ENCODE measurements around the gene MT1X. TPM values are rescaled to one million over a fixed set of nuclear protein-coding genes. Genes with fewer than 3 reads are reported as not detected.

Gene MT1X
- total and polyA plus RNA-seq, 2 experiments from 2014 or later: 293 to 942 TPM

- TF ChIP-seq CREB1 (CRISPR knock-in tag; IDR thresholded peaks at IDR 0.05; ENCODE audit: low read depth): no peak
- no peak for TF ChIP-seq ETS1 (IDR thresholded peaks at IDR 0.05)
- no peak for TF ChIP-seq EZH2phosphoT487 (IDR thresholded peaks at IDR 0.05; ENCODE audit: unreplicated experiment)
- no peak for TF ChIP-seq POLR2AphosphoS5 (IDR thresholded peaks at IDR 0.05; ENCODE audit: low read depth)
- no peak for TF ChIP-seq ZNF114 (CRISPR knock-in tag; IDR thresholded peaks at IDR 0.05)
- no peak for TF ChIP-seq ZNF331 (CRISPR knock-in tag; IDR thresholded peaks at IDR 0.05; ENCODE audit: low read depth)
- TF ChIP-seq, protein P1, sequence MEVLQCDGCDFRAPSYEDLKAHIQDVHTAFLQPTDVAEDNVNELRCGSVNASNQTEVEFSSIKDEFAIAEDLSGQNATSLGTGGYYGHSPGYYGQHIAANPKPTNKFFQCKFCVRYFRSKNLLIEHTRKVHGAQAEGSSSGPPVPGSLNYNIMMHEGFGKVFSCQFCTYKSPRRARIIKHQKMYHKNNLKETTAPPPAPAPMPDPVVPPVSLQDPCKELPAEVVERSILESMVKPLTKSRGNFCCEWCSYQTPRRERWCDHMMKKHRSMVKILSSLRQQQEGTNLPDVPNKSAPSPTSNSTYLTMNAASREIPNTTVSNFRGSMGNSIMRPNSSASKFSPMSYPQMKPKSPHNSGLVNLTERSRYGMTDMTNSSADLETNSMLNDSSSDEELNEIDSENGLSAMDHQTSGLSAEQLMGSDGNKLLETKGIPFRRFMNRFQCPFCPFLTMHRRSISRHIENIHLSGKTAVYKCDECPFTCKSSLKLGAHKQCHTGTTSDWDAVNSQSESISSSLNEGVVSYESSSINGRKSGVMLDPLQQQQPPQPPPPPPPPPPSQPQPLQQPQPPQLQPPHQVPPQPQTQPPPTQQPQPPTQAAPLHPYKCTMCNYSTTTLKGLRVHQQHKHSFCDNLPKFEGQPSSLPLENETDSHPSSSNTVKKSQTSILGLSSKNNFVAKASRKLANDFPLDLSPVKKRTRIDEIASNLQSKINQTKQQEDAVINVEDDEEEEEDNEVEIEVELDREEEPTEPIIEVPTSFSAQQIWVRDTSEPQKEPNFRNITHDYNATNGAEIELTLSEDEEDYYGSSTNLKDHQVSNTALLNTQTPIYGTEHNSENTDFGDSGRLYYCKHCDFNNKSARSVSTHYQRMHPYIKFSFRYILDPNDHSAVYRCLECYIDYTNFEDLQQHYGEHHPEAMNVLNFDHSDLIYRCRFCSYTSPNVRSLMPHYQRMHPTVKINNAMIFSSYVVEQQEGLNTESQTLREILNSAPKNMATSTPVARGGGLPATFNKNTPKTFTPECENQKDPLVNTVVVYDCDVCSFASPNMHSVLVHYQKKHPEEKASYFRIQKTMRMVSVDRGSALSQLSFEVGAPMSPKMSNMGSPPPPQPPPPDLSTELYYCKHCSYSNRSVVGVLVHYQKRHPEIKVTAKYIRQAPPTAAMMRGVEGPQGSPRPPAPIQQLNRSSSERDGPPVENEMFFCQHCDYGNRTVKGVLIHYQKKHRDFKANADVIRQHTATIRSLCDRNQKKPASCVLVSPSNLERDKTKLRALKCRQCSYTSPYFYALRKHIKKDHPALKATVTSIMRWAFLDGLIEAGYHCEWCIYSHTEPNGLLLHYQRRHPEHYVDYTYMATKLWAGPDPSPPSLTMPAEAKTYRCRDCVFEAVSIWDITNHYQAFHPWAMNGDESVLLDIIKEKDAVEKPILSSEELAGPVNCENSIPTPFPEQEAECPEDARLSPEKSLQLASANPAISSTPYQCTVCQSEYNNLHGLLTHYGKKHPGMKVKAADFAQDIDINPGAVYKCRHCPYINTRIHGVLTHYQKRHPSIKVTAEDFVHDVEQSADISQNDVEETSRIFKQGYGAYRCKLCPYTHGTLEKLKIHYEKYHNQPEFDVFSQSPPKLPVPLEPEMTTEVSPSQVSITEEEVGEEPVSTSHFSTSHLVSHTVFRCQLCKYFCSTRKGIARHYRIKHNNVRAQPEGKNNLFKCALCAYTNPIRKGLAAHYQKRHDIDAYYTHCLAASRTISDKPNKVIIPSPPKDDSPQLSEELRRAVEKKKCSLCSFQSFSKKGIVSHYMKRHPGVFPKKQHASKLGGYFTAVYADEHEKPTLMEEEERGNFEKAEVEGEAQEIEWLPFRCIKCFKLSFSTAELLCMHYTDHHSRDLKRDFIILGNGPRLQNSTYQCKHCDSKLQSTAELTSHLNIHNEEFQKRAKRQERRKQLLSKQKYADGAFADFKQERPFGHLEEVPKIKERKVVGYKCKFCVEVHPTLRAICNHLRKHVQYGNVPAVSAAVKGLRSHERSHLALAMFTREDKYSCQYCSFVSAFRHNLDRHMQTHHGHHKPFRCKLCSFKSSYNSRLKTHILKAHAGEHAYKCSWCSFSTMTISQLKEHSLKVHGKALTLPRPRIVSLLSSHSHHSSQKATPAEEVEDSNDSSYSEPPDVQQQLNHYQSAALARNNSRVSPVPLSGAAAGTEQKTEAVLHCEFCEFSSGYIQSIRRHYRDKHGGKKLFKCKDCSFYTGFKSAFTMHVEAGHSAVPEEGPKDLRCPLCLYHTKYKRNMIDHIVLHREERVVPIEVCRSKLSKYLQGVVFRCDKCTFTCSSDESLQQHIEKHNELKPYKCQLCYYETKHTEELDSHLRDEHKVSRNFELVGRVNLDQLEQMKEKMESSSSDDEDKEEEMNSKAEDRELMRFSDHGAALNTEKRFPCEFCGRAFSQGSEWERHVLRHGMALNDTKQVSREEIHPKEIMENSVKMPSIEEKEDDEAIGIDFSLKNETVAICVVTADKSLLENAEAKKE (CRISPR knock-in tag; IDR thresholded peaks at IDR 0.05): no peak
- TF ChIP-seq, protein P2, sequence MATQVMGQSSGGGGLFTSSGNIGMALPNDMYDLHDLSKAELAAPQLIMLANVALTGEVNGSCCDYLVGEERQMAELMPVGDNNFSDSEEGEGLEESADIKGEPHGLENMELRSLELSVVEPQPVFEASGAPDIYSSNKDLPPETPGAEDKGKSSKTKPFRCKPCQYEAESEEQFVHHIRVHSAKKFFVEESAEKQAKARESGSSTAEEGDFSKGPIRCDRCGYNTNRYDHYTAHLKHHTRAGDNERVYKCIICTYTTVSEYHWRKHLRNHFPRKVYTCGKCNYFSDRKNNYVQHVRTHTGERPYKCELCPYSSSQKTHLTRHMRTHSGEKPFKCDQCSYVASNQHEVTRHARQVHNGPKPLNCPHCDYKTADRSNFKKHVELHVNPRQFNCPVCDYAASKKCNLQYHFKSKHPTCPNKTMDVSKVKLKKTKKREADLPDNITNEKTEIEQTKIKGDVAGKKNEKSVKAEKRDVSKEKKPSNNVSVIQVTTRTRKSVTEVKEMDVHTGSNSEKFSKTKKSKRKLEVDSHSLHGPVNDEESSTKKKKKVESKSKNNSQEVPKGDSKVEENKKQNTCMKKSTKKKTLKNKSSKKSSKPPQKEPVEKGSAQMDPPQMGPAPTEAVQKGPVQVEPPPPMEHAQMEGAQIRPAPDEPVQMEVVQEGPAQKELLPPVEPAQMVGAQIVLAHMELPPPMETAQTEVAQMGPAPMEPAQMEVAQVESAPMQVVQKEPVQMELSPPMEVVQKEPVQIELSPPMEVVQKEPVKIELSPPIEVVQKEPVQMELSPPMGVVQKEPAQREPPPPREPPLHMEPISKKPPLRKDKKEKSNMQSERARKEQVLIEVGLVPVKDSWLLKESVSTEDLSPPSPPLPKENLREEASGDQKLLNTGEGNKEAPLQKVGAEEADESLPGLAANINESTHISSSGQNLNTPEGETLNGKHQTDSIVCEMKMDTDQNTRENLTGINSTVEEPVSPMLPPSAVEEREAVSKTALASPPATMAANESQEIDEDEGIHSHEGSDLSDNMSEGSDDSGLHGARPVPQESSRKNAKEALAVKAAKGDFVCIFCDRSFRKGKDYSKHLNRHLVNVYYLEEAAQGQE (IDR thresholded peaks at IDR 0.05; ENCODE audit: unreplicated experiment): no peak
- no peak for TF ChIP-seq EZH2 (IDR thresholded peaks at IDR 0.05; ENCODE audit: low read depth, unreplicated experiment)
- TF ChIP-seq JUNB (IDR thresholded peaks at IDR 0.05; ENCODE audit: unreplicated experiment): no peak
- no peak for TF ChIP-seq NANOG (IDR thresholded peaks at IDR 0.05; ENCODE audit: borderline replicate concordance)
- no peak for TF ChIP-seq STAT1 (IDR thresholded peaks at IDR 0.05; ENCODE audit: unreplicated experiment)
- TF ChIP-seq, protein P3, sequence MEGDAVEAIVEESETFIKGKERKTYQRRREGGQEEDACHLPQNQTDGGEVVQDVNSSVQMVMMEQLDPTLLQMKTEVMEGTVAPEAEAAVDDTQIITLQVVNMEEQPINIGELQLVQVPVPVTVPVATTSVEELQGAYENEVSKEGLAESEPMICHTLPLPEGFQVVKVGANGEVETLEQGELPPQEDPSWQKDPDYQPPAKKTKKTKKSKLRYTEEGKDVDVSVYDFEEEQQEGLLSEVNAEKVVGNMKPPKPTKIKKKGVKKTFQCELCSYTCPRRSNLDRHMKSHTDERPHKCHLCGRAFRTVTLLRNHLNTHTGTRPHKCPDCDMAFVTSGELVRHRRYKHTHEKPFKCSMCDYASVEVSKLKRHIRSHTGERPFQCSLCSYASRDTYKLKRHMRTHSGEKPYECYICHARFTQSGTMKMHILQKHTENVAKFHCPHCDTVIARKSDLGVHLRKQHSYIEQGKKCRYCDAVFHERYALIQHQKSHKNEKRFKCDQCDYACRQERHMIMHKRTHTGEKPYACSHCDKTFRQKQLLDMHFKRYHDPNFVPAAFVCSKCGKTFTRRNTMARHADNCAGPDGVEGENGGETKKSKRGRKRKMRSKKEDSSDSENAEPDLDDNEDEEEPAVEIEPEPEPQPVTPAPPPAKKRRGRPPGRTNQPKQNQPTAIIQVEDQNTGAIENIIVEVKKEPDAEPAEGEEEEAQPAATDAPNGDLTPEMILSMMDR (conservative IDR thresholded peaks at IDR 0.05; ENCODE audit: low read depth in 2 of 2): no peak
- no peak overlapping the region for H3K4me3 ChIP-seq
- Mint-ChIP-seq H3K36me3 (ENCODE audit: low read depth) (no peaks in the 10 kb centered on the region), H3K4me1 (peaks cover 11% of the 10 kb centered on the region), H3K4me3 (no peak overlapping the region), H3K9me3 (no peaks in the 10 kb centered on the region), H3K27ac (no peak overlapping the region), H3K27me3 (ENCODE audit: insufficient read depth, low read depth, poor library complexity) (peaks cover 15% of the 10 kb centered on the region)
- H3K9me2 ChIP-seq (ENCODE audit: insufficient read depth): no peaks in the 10 kb centered on the region
- H3K27ac ChIP-seq (ENCODE audit: low read depth): no peak overlapping the region
- peak overlapping the region; percentile 74; the same call in 1 of the 2 replicates for H2AFZ ChIP-seq
- H4K20me1 ChIP-seq (replicated peaks; ENCODE audit: insufficient read depth): no peaks in the 10 kb centered on the region
- ATAC-seq: peak; percentile 48
- no peaks in the 10 kb centered on the region for H3F3A ChIP-seq (replicated peaks; ENCODE audit: low read depth)
- peak; percentile 18 for DNase-seq (ENCODE audit: low spot score)
- H3K79me2 ChIP-seq (replicated peaks; ENCODE audit: insufficient read depth): no peaks in the 10 kb centered on the region
- H3K27me3 ChIP-seq (ENCODE audit: insufficient read depth): no peaks in the 10 kb centered on the region
- H3K36me3 ChIP-seq (ENCODE audit: insufficient read depth): no peaks in the 10 kb centered on the region
- H3K4me1 ChIP-seq (ENCODE audit: insufficient read depth): peaks cover 5% of the 10 kb centered on the region
- 0 out of 2 replicates have a peak overlapping the region, but pooled peaks have one; percentile 48 for H3K4me2 ChIP-seq
Measured at GRCh38 chr16:56708525-56709442, 26.5 kb downstream of the MT1X start.
